GM12873 (cell line): Measurements from ENCODE around the gene DUSP8.

Experiments
- TF ChIP-seq, protein P1 (sequence below): IDR thresholded peaks from 2 replicates; pipeline ENCODE4 v1.5.1; 2012; ENCODE audit warnings: low read depth, mild to moderate bottlenecking, moderate library complexity, low read length, control low read depth; ENCODE audit not compliant: insufficient read depth; ENCODE audit errors: missing control alignments

The DUSP8 gene, protein sequence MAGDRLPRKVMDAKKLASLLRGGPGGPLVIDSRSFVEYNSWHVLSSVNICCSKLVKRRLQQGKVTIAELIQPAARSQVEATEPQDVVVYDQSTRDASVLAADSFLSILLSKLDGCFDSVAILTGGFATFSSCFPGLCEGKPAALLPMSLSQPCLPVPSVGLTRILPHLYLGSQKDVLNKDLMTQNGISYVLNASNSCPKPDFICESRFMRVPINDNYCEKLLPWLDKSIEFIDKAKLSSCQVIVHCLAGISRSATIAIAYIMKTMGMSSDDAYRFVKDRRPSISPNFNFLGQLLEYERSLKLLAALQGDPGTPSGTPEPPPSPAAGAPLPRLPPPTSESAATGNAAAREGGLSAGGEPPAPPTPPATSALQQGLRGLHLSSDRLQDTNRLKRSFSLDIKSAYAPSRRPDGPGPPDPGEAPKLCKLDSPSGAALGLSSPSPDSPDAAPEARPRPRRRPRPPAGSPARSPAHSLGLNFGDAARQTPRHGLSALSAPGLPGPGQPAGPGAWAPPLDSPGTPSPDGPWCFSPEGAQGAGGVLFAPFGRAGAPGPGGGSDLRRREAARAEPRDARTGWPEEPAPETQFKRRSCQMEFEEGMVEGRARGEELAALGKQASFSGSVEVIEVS

GRCh38 chr11:1572197-1573076, at the start of gene DUSP8:
TSS of gene DUSP8 (minus strand) at chr11:1572271. CDS start at chr11:1565826, 6,445 bp downstream.
- TF ChIP-seq, protein P1, sequence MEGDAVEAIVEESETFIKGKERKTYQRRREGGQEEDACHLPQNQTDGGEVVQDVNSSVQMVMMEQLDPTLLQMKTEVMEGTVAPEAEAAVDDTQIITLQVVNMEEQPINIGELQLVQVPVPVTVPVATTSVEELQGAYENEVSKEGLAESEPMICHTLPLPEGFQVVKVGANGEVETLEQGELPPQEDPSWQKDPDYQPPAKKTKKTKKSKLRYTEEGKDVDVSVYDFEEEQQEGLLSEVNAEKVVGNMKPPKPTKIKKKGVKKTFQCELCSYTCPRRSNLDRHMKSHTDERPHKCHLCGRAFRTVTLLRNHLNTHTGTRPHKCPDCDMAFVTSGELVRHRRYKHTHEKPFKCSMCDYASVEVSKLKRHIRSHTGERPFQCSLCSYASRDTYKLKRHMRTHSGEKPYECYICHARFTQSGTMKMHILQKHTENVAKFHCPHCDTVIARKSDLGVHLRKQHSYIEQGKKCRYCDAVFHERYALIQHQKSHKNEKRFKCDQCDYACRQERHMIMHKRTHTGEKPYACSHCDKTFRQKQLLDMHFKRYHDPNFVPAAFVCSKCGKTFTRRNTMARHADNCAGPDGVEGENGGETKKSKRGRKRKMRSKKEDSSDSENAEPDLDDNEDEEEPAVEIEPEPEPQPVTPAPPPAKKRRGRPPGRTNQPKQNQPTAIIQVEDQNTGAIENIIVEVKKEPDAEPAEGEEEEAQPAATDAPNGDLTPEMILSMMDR: no peak

- TF ChIP-seq, protein P1: no peak
Measured at GRCh38 chr11:1619449-1619848, 47.4 kb upstream of the DUSP8 start.

GRCh38 chr11:1618231-1618630, 46.2 kb upstream of the DUSP8 start:
- TF ChIP-seq, protein P1: no peak

DNA sequence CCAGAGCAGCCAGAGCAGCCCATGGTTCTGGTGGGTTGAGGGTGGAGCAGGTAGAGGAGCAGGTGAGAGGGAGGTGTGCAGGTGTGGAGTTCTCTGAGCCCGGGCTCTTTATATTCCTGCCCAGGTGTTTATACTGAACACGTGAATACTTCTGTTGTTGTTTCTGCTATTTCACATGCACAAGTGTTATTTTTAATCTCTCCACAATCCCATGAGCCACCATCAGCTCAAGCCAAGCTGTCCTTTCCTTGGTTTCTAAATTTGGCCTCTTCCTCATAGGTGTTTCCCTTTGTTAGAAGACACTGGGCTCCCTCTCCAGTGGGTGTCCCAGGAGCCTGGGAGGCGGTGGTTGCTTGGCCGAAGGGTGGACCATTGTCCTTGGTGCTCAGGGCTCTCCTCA, 36.3 kb upstream of the DUSP8 start, which contains the start of gene KRTAP5-3:
Gene KRTAP5-3, minus strand, starts transcription at position 101 of the 400 bp plus-strand sequence. Its CDS starts 78 bp downstream, at position 23.
- TF ChIP-seq, protein P1: no peak

DNA sequence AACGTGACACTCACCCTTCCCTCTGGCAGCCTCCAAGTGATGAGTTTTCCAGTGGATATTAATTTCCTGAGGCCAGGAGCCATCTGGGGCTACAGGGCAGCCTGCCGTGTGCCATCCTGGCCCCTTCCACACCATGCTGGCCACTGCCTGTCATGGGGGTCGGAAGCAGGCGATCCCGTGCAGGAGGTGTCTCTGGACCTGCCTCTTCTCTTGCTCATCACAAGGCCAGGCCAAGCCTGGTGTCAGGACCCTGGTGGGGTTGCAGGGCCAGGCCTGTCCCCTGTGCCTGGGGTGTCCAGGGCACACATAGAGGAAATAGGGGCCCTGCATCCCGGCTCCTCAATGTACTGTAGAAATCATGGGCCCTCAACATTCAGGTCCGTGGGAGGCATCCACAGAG, 32.6 kb upstream of the DUSP8 start:
- TF ChIP-seq, protein P1: no peak

DNA sequence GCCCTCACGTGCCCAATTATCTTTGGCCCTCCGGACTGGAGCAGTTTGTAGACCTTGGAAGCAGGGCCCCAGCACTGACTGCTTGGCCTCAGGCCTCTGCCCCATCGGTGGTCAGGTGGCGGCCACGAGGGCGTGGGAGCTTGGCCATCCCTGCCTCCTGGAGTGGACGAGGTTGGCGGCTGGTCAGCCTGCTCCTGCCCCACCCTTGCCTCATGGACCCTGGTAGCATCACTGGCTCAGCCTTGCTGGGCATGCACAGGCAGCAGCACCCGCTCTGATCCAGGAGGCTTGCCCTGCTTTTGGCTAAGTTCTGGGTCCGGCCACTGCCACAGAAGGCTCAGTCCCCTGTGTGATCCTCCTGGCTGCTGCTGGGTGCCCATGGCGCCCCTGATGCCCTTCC, 32.1 kb upstream of the DUSP8 start:
- TF ChIP-seq, protein P1: no peak
